Left lobe of liver (tissue), 2 donors: Measurements from ENCODE around the gene HOXC12. TPM values are rescaled to one million over a fixed set of nuclear protein-coding genes. Genes with fewer than 3 reads are reported as not detected.

Experiments
- ATAC-seq: fragments of 200-7000 bp; cut with Tn5 transposase; one replicate; pipeline ENCODE4 v1.9.1; 2020; ENCODE audit warnings: mild to moderate bottlenecking, moderate library complexity
- DNase-seq: peaks from one replicate; pipeline ENCODE4 v3.0.0-alpha.2; 2020; ENCODE audit warnings: low spot score
- total RNA-seq: library from RNA; stranded (reverse); gene quantifications from one replicate; pipeline ENCODE4 v1.2.1, GENCODE V29; 2021
- donor health status: DM: no; HTN: no; CAD: no; lungs with moderate emphysema.
- donor health status: DM: no; HTN: yes; CAD: no.

Gene HOXC12
- total RNA-seq, 1 donor from 2014 or later: not detected

DNA sequence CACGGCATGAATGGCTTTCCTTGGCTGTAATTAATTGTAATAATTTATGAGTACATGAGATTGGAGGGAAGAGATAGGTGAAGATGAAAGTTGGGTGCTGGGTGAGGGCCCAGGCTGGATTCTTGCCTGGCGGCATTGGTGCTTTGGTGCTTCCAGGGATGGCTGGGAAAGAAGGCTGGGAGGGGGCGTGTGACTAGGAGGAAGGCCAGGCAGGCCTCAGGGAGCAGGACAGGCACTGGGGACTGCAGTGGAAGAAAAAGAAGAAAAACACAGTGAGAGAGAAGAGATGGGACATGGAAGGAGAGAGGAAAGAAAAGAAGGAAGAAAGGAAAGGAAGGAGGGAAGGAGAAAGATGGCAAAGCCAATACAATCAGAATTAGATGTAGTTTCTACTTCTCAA is 48.9 kb downstream of the HOXC12 start:
- no peak for DNase-seq

DNA sequence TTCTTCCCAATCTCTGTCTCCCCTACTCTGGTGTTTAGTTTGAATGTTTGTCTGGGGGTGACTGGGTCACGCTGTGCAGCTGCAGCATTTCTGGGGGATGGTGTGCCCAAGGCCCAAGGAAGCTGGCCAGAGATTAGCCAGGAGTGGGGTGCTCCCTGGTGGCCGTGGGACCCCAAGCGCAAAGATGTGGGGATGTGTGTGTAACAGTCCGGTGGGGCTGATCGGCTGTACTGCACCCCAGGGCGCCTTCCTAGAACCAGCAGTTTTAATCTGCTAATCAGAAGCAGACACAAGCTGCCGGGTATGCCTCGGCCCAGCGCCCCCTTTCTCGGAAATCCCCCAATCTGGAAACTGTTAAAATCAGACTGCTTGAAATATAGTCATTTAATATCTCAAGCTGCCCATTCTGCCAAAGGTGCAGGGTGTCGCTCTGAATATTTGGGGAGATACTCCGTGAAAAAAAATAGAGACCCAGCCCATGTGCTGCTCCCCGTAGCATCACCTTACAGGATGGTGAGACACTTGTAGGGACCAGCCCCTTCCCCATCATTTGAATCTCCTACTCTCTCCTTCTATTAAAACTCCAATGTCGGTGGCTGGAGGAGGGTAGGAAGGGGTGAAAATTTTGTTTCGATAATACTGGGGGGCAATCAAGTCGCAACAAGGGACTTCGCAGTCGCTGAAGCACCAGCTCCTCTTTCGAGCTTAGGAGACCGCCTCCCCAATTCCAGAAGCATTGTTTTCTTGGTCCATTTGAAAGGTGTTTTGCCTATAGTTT is 49.5 kb downstream of the HOXC12 start:
- DNase-seq (no peak), ATAC-seq (no peak)

More for the DNA sequence above, 48.9 kb downstream of the HOXC12 start:
- ATAC-seq: no peak

DNA sequence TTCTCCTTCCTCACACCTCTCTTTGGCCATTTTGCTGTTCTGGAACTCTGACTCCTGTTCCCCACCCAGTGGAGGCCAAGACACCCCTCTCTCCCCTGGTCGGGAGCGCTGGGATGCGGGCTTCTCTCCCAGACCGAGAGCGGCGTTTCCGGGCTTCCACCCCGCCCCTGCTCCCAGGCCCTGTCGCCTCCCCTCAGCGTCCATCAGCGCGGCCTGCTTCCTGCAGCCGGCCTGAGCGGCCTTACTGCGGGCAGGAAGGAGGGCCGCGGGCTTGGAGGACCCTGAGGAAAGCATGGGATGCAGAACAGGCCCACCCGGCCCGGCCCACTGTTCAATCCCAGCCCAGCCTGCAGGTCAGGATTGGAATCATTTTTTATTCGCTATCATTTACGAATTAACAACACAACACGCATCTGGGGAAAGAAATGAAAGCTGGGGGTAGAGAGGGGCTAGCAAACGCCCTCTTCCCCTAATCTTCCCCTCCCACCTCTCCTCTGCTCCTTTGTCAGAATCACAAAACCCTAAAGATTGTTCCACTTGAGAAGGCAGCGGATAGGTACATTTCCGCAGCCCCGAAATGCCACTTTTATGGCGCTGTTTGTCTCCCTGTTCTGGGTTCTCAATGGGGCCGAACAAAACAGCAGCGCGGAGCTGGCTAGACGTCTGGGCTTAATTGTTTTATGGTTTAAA is 50.3 kb downstream of the HOXC12 start:
- DNase-seq: no peak

DNA sequence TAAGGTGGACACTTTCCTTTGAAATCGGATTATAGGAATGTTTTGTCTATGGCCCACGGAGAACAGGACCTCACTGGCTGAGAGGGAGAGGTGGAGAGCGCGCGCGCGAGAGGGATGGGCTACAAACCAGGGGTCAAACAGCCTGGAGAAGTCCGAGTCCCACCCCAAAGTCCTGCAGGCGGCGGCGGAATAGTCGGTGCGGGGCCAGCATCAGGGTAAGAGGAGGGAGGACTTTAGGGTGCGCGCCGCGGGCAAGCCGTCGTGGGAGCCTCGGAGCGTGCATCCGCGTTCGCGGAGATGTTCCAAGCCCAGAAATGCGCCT is 50.8 kb downstream of the HOXC12 start:
- no peak for DNase-seq
- no peak for ATAC-seq

More for the DNA sequence above, 50.3 kb downstream of the HOXC12 start:
- ATAC-seq: no peak

DNA sequence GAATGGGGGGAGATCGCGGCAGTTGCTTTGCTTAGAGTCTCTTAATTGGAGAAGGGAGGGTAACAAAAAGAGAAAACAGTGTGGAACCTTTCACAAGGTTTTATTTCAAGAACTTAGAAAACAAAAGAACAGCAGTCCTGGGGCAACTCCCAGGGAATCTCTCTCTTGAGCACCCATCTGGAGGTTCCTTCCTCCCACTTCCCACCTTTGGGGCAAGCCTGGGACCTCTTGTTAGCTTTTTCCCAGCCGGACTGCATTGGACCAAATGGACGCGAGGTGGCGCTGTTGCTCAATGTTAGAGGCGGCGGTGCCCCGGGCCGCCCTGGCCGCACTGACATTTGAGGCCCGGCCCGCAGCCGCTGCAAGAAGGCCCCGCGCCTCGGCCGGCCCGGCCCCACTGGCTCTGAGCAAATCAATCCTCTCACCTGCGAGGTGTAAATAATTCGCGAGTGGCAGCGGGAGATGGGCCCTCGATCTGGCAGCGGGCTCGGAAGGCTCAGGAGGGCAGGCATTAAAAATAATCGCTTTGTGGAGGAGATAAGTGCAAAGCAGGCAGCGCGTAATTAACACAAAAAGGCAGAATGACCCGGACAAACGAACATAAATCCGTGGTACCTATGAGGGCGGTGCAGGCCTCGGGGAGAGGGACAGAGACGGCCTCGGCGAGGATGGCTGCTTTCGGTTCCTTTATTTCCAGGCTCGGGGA is 51.3 kb downstream of the HOXC12 start:
- DNase-seq: peak; percentile 88
- peak; percentile 97 for ATAC-seq

GRCh38 chr12:54006559-54007220 is 52.0 kb downstream of the HOXC12 start:
- no peak for ATAC-seq
- DNase-seq: no peak

DNA sequence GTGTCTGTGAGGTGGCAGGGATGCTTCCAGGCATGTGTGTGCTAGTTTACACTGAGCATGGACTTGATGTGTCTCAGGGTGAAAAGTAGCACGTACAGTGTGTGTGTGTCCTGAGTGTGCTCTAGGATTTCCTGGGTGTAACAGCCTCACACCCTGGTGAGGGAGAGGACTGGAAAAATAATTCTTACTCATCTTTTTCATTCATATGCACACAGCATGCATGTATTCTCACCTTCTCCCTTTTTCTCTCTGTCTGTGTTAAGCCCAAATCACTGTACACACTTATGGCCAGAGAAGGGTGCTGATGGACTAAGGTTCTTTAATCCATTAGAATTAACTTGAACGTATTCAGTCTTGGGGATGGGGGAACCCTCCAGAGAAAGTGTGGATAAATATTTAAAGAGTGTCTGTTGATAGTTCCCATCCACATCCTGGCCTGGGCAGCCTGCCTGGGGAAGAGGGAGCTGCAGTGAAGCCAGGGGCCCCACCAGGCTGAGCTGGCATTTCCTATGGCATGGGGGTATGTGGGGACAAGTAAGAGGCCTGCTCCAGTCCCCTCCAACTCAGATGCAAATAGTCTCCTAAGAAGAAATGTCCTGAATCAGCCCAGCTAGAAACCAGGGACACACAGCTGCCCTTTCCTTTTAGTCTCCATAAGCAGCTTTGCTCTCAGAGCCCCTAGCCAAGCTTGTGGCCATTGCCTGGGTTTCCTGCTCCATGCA is 53.0 kb downstream of the HOXC12 start:
- ATAC-seq (no peak), DNase-seq (no peak)

GRCh38 chr12:54008260-54008552 is 53.5 kb downstream of the HOXC12 start:
- DNase-seq: no peak
- ATAC-seq: no peak

Other genes starting within 250 kb of the HOXC12 start
- 43.8 TPM for gene CALCOCO1, start 227.5 kb upstream of the HOXC12 start, total RNA-seq
- gene CISTR, start 202.9 kb upstream of the HOXC12 start, total RNA-seq: not detected
- gene HOXC13, start 16.1 kb upstream of the HOXC12 start, total RNA-seq: not detected
- not detected for gene HOXC11, start 18.2 kb downstream of the HOXC12 start, total RNA-seq
- not detected for gene HOTAIR, start 20.1 kb downstream of the HOXC12 start, total RNA-seq
- gene HOXC10, start 30.2 kb downstream of the HOXC12 start, total RNA-seq: 0.33 TPM
- not detected for gene HOXC9, start 45.3 kb downstream of the HOXC12 start, total RNA-seq
- gene HOXC8, start 54.1 kb downstream of the HOXC12 start, total RNA-seq: not detected
- gene HOXC6, start 73.5 kb downstream of the HOXC12 start, total RNA-seq: not detected
- gene HOXC5, start 78.1 kb downstream of the HOXC12 start, total RNA-seq: not detected
- gene HOXC4, start 98.9 kb downstream of the HOXC12 start, total RNA-seq: 0.10 TPM
- gene SMUG1, start 234.1 kb downstream of the HOXC12 start, total RNA-seq: 22.7 TPM